ENCODE data around the gene DEFB131A. TPM values are rescaled to one million over a fixed set of nuclear protein-coding genes. Genes with fewer than 3 reads are reported as not detected.

Gene DEFB131A
- not detected for total RNA-seq

GRCh38 chr4:9444114-9444513, at the start of gene DEFB131A:
DEFB131A (plus strand) TSS chr4:9444414; CDS start chr4:9444534, 120 bp downstream.

Small RNAs within 50 kb of the gene (small RNA-seq; reads per million reads assigned to genes)
- gene RNA5SP153 (ENCODE audit: low replicate concordance) = not detected

Other genes with a start within 250 kb of the DEFB131A start
- not detected for gene USP17L10, start 233.8 kb upstream of the DEFB131A start, total RNA-seq
- gene USP17L11, start 229.0 kb upstream of the DEFB131A start, total RNA-seq = not detected
- gene USP17L12, start 224.3 kb upstream of the DEFB131A start, total RNA-seq = not detected
- not detected for gene USP17L13, start 219.5 kb upstream of the DEFB131A start, total RNA-seq
- not detected for gene USP17L15, start 210.0 kb upstream of the DEFB131A start, total RNA-seq
- gene USP17L17, start 200.5 kb upstream of the DEFB131A start, total RNA-seq = not detected
- not detected for gene USP17L18, start 195.8 kb upstream of the DEFB131A start, total RNA-seq
- gene USP17L19, start 191.0 kb upstream of the DEFB131A start, total RNA-seq = not detected
- not detected for gene USP17L20, start 186.3 kb upstream of the DEFB131A start, total RNA-seq
- not detected for gene USP17L21, start 181.5 kb upstream of the DEFB131A start, total RNA-seq
- not detected for gene USP17L22, start 176.8 kb upstream of the DEFB131A start, total RNA-seq
- gene USP17L24, start 119.2 kb upstream of the DEFB131A start, total RNA-seq = not detected
- gene USP17L25, start 114.5 kb upstream of the DEFB131A start, total RNA-seq = not detected
- not detected for gene USP17L26, start 109.8 kb upstream of the DEFB131A start, total RNA-seq
- not detected for gene USP17L5, start 105.0 kb upstream of the DEFB131A start, total RNA-seq
- gene USP17L27, start 100.3 kb upstream of the DEFB131A start, total RNA-seq = not detected
- not detected for gene USP17L28, start 95.5 kb upstream of the DEFB131A start, total RNA-seq
- gene USP17L29, start 90.8 kb upstream of the DEFB131A start, total RNA-seq = not detected
- not detected for gene USP17L30, start 81.3 kb upstream of the DEFB131A start, total RNA-seq